NCI-H446 (cell line): Measurements from ENCODE around the gene IBSP.

Experiments used
- DNase-seq, 2 experiments: peaks; one replicate each; lab custom pipeline; 2025; lab: John Stamatoyannopoulos, UW

IBSP gene

GRCh38 chr4:87799301-87800113 lies at the start of gene IBSP:
TSS of gene IBSP (plus strand) at chr4:87799554. CDS start at chr4:87802362, 2,808 bp downstream.
- DNase-seq: no peak

GRCh38 chr4:87749883-87750282 lies 49.5 kb upstream of the IBSP start:
- DNase-seq: no peak

GRCh38 chr4:87758270-87758669 lies 41.1 kb upstream of the IBSP start:
- DNase-seq: no peak

GRCh38 chr4:87762311-87762710 lies 37.0 kb upstream of the IBSP start:
- no peak for DNase-seq

GRCh38 chr4:87781569-87781968 lies 17.8 kb upstream of the IBSP start:
- DNase-seq: no peak

- no peak for DNase-seq
Measured at GRCh38 chr4:87783781-87784180, 15.6 kb upstream of the IBSP start.

GRCh38 chr4:87785731-87786509 lies 13.4 kb upstream of the IBSP start:
- DNase-seq: no peak

- no peak for DNase-seq
Measured at GRCh38 chr4:87802858-87803257, 3.5 kb downstream of the IBSP start.

GRCh38 chr4:87803421-87803820 lies 4.1 kb downstream of the IBSP start:
- no peak for DNase-seq

- DNase-seq: no peak
Measured at GRCh38 chr4:87804871-87805270, 5.5 kb downstream of the IBSP start.

- DNase-seq: no peak
Measured at GRCh38 chr4:87805971-87806370, 6.6 kb downstream of the IBSP start.

- no peak for DNase-seq
Measured at GRCh38 chr4:87806520-87806919, 7.2 kb downstream of the IBSP start.

GRCh38 chr4:87807402-87807801 lies 8.0 kb downstream of the IBSP start:
- no peak for DNase-seq

GRCh38 chr4:87811977-87812376 lies 12.6 kb downstream of the IBSP start:
- DNase-seq: no peak

- DNase-seq: no peak
Measured at GRCh38 chr4:87819281-87819919, 20.0 kb downstream of the IBSP start.

- no peak for DNase-seq
Measured at GRCh38 chr4:87823200-87823599, 23.8 kb downstream of the IBSP start.

GRCh38 chr4:87823724-87824123 lies 24.4 kb downstream of the IBSP start:
- DNase-seq: no peak

- no peak for DNase-seq
Measured at GRCh38 chr4:87824352-87824751, 25.0 kb downstream of the IBSP start.

- no peak for DNase-seq
Measured at GRCh38 chr4:87832669-87833068, 33.3 kb downstream of the IBSP start, which contains the start of gene MEPE. TSS of gene MEPE (plus strand) at chr4:87832969. CDS start at chr4:87834715, 1,746 bp downstream.

- DNase-seq: no peak
Measured at GRCh38 chr4:87834401-87834800, 35.0 kb downstream of the IBSP start.

- DNase-seq: no peak
Measured at GRCh38 chr4:87835197-87835596, 35.8 kb downstream of the IBSP start.

GRCh38 chr4:87835743-87836142 lies 36.4 kb downstream of the IBSP start:
- DNase-seq: no peak

- no peak for DNase-seq
Measured at GRCh38 chr4:87838205-87838604, 38.9 kb downstream of the IBSP start.
